Osteoblast (primary cell): ENCODE results near the gene ZNF724. TPM values are rescaled to one million over a fixed set of nuclear protein-coding genes. Genes with fewer than 3 reads are reported as not detected.
"Not testable (repeated sequence)": the region's sequence is repeated elsewhere in the genome, so short reads cannot be mapped to it uniquely, and the experiment has no call there.

ENCODE experiments used
- DNase-seq: peaks from one replicate; pipeline ENCODE4 v3.0.0; 2011; ENCODE audit warnings: low spot score, mixed read lengths; ENCODE audit not compliant: insufficient read length; ENCODE audit errors: missing footprints
- H2AFZ ChIP-seq: 2 replicates; pipeline ENCODE4 v1.6.0; 2011; ENCODE audit warnings: mild to moderate bottlenecking, low read length
- H3K27ac ChIP-seq: 2 replicates; pipeline ENCODE4 v1.5.1; 2011; ENCODE audit warnings: mild to moderate bottlenecking, low read depth, low read length, moderate library complexity
- H3K27me3 ChIP-seq: 2 replicates; pipeline ENCODE4 v1.6.0; 2012; ENCODE audit warnings: mild to moderate bottlenecking, control low read depth, inconsistent platforms, low read length, moderate library complexity; ENCODE audit not compliant: insufficient read depth
- H3K36me3 ChIP-seq: 2 replicates; pipeline ENCODE4 v1.5.1; 2011; ENCODE audit warnings: mild to moderate bottlenecking, low read length, control low read depth, moderate library complexity; ENCODE audit not compliant: insufficient read depth
- H3K4me1 ChIP-seq: 2 replicates; pipeline ENCODE4 v1.5.1; 2011; ENCODE audit warnings: mild to moderate bottlenecking, low read length, control low read depth, moderate library complexity; ENCODE audit not compliant: insufficient read depth
- H3K4me2 ChIP-seq: 2 replicates; pipeline ENCODE4 v1.6.0; 2011; ENCODE audit warnings: mild to moderate bottlenecking, low read length; ENCODE audit not compliant: insufficient read depth
- H3K4me3 ChIP-seq: fragments of 200-600 bp; sonication (generic); 3 replicates; pipeline ENCODE4 v1.5.1; 2012; ENCODE audit warnings: mild to moderate bottlenecking, low read length, inconsistent platforms; ENCODE audit not compliant: insufficient read depth
- H3K79me2 ChIP-seq: 2 replicates; pipeline ENCODE4 v1.6.0; 2012; ENCODE audit warnings: mild to moderate bottlenecking, low read length, control low read depth, inconsistent platforms; ENCODE audit not compliant: insufficient read depth
- H3K9me3 ChIP-seq: 2 replicates; pipeline ENCODE4 v1.5.1; 2011; ENCODE audit warnings: low read depth, low read length, control low read depth
- H4K20me1 ChIP-seq: 2 replicates; pipeline ENCODE4 v1.6.0; 2012; ENCODE audit warnings: mild to moderate bottlenecking, low read length, control low read depth; ENCODE audit not compliant: insufficient read depth
- CTCF ChIP-seq: IDR thresholded peaks from 2 replicates; pipeline ENCODE4 v1.5.1; 2011; ENCODE audit warnings: mild to moderate bottlenecking, low read depth, low read length, moderate library complexity; ENCODE audit errors: extremely low read depth
- total RNA-seq: library from RNA; depleted of rRNA; stranded (reverse); fragments of >200 nt; gene quantifications from 2 replicates; pipeline ENCODE4 v1.2.3, GENCODE V29; 2012

ZNF724 gene
- total RNA-seq, 1 donor: 2.5 TPM

GRCh38 chr19:23286477-23286876, 36.3 kb upstream of the ZNF724 start:
- no peak overlapping the region for H2AFZ ChIP-seq
- DNase-seq: no peak
- H3K9me3 ChIP-seq: no peaks in the 10 kb centered on the region
- no peaks in the 10 kb centered on the region for H3K79me2 ChIP-seq
- H3K4me3 ChIP-seq: no peak overlapping the region
- H3K4me2 ChIP-seq: no peak overlapping the region
- H3K27ac ChIP-seq: no peak overlapping the region
- H3K27me3 ChIP-seq: no peaks in the 10 kb centered on the region
- TF ChIP-seq CTCF: no peak
- no peaks in the 10 kb centered on the region for H3K36me3 ChIP-seq
- no peaks in the 10 kb centered on the region for H4K20me1 ChIP-seq
- H3K4me1 ChIP-seq: no peaks in the 10 kb centered on the region

- no peak overlapping the region for H3K27ac ChIP-seq
- H3K4me1 ChIP-seq: no peaks in the 10 kb centered on the region
- no peak overlapping the region for H3K4me2 ChIP-seq
- TF ChIP-seq CTCF: no peak
- DNase-seq: no peak
- no peaks in the 10 kb centered on the region for H3K9me3 ChIP-seq
- no peaks in the 10 kb centered on the region for H3K36me3 ChIP-seq
- no peaks in the 10 kb centered on the region for H4K20me1 ChIP-seq
- no peaks in the 10 kb centered on the region for H3K79me2 ChIP-seq
- no peak overlapping the region for H3K4me3 ChIP-seq
- no peak overlapping the region for H2AFZ ChIP-seq
- no peaks in the 10 kb centered on the region for H3K27me3 ChIP-seq
These were observed 35.8 kb upstream of the ZNF724 start for GRCh38 chr19:23285948-23286347.

- H3K36me3 ChIP-seq, H3K4me3 ChIP-seq, DNase-seq, H2AFZ ChIP-seq, H3K4me1 ChIP-seq, H3K27ac ChIP-seq, H3K4me2 ChIP-seq, H3K9me3 ChIP-seq, H3K27me3 ChIP-seq, H3K79me2 ChIP-seq, H4K20me1 ChIP-seq: not testable (repeated sequence)
These were observed 35.1 kb upstream of the ZNF724 start for GRCh38 chr19:23285326-23285725.

- no peaks in the 10 kb centered on the region for H3K9me3 ChIP-seq
- no peak overlapping the region for H3K27ac ChIP-seq
- H3K4me1 ChIP-seq: no peaks in the 10 kb centered on the region
- no peak overlapping the region for H3K4me2 ChIP-seq
- DNase-seq: no peak
- no peaks in the 10 kb centered on the region for H3K79me2 ChIP-seq
- peak; percentile 14 for TF ChIP-seq CTCF
- no peak overlapping the region for H2AFZ ChIP-seq
- H3K36me3 ChIP-seq: no peaks in the 10 kb centered on the region
- H3K27me3 ChIP-seq: no peaks in the 10 kb centered on the region
- H4K20me1 ChIP-seq: no peaks in the 10 kb centered on the region
- H3K4me3 ChIP-seq: no peak overlapping the region
These were observed 33.7 kb upstream of the ZNF724 start for GRCh38 chr19:23283925-23284324.
